Activated naive CD4-positive, alpha-beta T cell treated with anti-CD3 and anti-CD28 coated beads, Interleukin-2, amount 50 U/mL, for 24 hours (primary cell): ENCODE results near the gene YOD1.

ENCODE experiments used
- H3K27ac Mint-ChIP-seq: one replicate; pipeline ENCODE4 v1.8.0; 2021; ENCODE audit warnings: mild to moderate bottlenecking, mixed read lengths
- H3K27me3 Mint-ChIP-seq: one replicate; pipeline ENCODE4 v1.8.0; 2021; ENCODE audit warnings: mixed read lengths
- H3K36me3 Mint-ChIP-seq: one replicate; pipeline ENCODE4 v1.8.0; 2021; ENCODE audit warnings: mixed read lengths
- H3K4me1 Mint-ChIP-seq: one replicate; pipeline ENCODE4 v1.8.0; 2021; ENCODE audit warnings: mixed read lengths
- H3K4me3 Mint-ChIP-seq: one replicate; pipeline ENCODE4 v1.8.0; 2021; ENCODE audit warnings: mild to moderate bottlenecking, mixed read lengths
- H3K9me3 Mint-ChIP-seq: one replicate; pipeline ENCODE4 v1.8.0; 2021; ENCODE audit warnings: mixed read lengths

Gene YOD1

GRCh38 chr1:207015791-207016190, 35.2 kb downstream of the YOD1 start:
- no peaks in the 10 kb centered on the region for H3K9me3 Mint-ChIP-seq
- no peak overlapping the region for H3K27ac Mint-ChIP-seq
- peaks cover 6% of the 10 kb centered on the region for H3K27me3 Mint-ChIP-seq
- no peak overlapping the region for H3K4me3 Mint-ChIP-seq
- H3K4me1 Mint-ChIP-seq = no peaks in the 10 kb centered on the region
- H3K36me3 Mint-ChIP-seq = no peaks in the 10 kb centered on the region

DNA sequence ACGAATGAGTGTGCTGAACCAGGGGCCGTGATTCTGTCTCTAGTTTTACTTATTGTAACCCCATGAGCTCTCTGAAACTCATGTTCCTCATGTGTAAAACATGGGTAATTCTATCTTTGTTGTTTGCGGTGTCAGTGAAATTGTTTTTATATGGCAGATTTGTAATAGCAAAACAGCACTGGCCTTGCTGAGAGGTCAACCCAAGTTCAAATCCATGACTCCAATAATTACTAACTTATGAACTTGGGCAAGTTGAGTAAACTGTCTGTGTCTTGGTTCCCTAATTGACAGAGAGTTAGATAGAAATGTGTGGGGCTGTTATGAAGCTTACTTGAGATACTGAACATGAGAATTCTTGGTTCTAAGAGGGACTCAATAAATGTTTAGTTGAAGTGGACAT, 36.3 kb downstream of the YOD1 start:
- Mint-ChIP-seq H3K27me3 (peaks cover 6% of the 10 kb centered on the region), H3K9me3 (no peaks in the 10 kb centered on the region), H3K4me1 (no peaks in the 10 kb centered on the region), H3K36me3 (no peaks in the 10 kb centered on the region), H3K4me3 (no peak overlapping the region), H3K27ac (no peak overlapping the region)

- H3K27me3 Mint-ChIP-seq = peaks cover 6% of the 10 kb centered on the region
- no peak overlapping the region for H3K27ac Mint-ChIP-seq
- no peaks in the 10 kb centered on the region for H3K9me3 Mint-ChIP-seq
- H3K36me3 Mint-ChIP-seq = no peaks in the 10 kb centered on the region
- no peaks in the 10 kb centered on the region for H3K4me1 Mint-ChIP-seq
- H3K4me3 Mint-ChIP-seq = no peak overlapping the region
These were observed 37.5 kb downstream of the YOD1 start for GRCh38 chr1:207013321-207014085.

DNA sequence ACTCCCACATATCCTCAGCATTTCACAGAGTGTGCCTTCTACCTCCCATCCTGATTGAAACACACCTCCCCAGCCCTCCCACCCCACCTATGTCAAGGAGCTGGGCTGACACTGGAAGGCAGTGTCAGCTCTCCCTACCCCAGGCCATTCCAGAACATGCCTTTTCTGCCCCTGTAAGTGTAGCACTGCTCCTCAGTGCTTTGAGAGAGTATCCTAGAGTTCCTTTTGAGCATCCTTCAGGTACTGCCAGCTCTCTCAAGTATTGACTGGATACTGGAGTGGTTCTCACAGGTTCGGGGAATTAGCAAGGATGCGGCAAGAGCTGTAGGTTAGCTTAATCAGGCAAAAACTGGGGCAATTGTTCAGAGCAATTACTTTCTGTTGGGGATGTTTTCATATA, 40.3 kb downstream of the YOD1 start:
- Mint-ChIP-seq H3K9me3 (no peaks in the 10 kb centered on the region), H3K4me1 (no peaks in the 10 kb centered on the region), H3K4me3 (no peak overlapping the region), H3K27ac (no peak overlapping the region), H3K27me3 (peaks cover 8% of the 10 kb centered on the region), H3K36me3 (no peaks in the 10 kb centered on the region)

DNA sequence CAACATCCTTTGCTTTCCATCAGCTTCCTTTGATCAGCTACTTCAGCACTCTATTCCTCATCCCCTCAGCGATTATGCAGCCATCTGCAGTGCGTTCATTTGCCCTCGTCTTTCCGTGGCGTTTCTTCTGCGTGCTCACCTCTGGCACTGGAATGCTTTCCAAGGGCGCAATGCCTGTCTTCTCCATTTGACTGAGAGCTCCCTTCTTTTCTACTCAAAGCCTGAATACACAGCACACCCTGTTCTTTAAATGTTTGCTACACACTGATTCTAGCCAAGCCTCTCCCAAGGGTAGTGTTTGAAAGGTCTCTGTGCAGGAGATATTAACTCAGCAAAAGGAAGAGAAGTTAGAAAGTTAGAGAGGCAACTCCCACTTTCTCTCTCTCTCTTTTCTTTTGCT, 41.1 kb downstream of the YOD1 start:
- Mint-ChIP-seq H3K4me3 (no peak overlapping the region), H3K27ac (no peak overlapping the region), H3K36me3 (no peaks in the 10 kb centered on the region), H3K27me3 (peaks cover 8% of the 10 kb centered on the region), H3K4me1 (peaks cover 3% of the 10 kb centered on the region), H3K9me3 (no peaks in the 10 kb centered on the region)

DNA sequence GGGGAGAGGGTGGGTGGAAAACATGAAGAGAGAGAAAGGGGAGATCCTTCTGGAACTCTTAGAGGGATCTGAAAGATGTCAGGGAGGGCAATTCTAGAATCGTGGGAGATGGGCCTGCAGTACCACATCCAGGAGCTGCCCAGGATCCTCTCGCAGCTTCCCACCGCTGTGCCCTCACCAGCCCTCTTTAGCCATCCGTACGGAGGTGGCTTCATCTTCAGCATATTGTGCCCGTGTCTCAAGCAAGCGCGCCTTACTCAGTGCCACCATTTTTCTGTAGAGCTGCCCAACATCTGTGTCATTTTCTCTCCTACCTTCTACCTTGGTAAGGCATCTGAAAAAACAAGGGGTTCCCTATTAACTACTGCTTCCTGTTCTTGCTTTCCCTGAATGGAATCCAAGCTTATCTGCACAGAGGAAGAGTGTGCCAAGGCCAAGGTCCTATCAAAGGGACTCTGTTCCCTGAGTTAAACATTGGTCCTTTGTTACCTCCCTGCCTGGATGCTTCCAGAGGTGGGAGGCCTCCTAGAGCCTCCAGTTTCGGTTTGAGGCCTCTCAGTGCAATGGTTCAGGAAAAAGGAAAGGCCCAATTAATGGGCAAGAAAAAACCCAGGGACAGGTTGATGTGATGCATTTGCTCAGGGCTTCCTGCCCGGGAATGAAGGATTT, 41.7 kb downstream of the YOD1 start:
- peaks cover 7% of the 10 kb centered on the region for H3K27me3 Mint-ChIP-seq
- H3K4me1 Mint-ChIP-seq = peaks cover 5% of the 10 kb centered on the region
- no peaks in the 10 kb centered on the region for H3K36me3 Mint-ChIP-seq
- no peak overlapping the region for H3K4me3 Mint-ChIP-seq
- H3K9me3 Mint-ChIP-seq = no peaks in the 10 kb centered on the region
- no peak overlapping the region for H3K27ac Mint-ChIP-seq

- Mint-ChIP-seq H3K4me3 (no peak overlapping the region), H3K27ac (no peak overlapping the region), H3K36me3 (no peaks in the 10 kb centered on the region), H3K4me1 (peaks cover 5% of the 10 kb centered on the region), H3K9me3 (no peaks in the 10 kb centered on the region), H3K27me3 (peaks cover 2% of the 10 kb centered on the region)
These were observed 43.5 kb downstream of the YOD1 start for GRCh38 chr1:207007352-207008033.

DNA sequence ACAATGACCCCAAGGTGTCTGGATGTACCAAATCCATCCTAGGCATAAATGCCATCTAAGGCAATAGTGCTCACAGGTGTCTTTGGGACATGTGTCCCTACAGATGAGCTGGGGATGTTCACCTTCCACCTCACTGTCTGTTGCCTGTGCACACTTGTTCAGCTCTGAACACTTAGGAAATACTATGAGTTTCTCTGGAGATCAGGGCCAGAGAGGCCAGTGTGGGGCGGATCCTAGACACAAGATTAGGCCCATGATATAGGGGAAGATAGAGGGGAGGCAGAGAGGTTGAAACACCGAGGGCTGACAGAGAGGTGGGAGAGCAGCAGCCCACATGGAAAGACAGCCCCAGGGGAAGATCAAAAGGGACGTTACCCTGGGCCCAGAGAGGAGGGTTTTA, 44.1 kb downstream of the YOD1 start:
- H3K9me3 Mint-ChIP-seq = no peaks in the 10 kb centered on the region
- H3K27me3 Mint-ChIP-seq = peaks cover 2% of the 10 kb centered on the region
- H3K36me3 Mint-ChIP-seq = no peaks in the 10 kb centered on the region
- no peak overlapping the region for H3K4me3 Mint-ChIP-seq
- no peak overlapping the region for H3K27ac Mint-ChIP-seq
- H3K4me1 Mint-ChIP-seq = peaks cover 5% of the 10 kb centered on the region

- no peaks in the 10 kb centered on the region for H3K9me3 Mint-ChIP-seq
- H3K27me3 Mint-ChIP-seq = peaks cover 2% of the 10 kb centered on the region
- peaks cover 5% of the 10 kb centered on the region for H3K4me1 Mint-ChIP-seq
- H3K4me3 Mint-ChIP-seq = no peak overlapping the region
- H3K36me3 Mint-ChIP-seq = no peaks in the 10 kb centered on the region
- H3K27ac Mint-ChIP-seq = no peak overlapping the region
These were observed 44.9 kb downstream of the YOD1 start for GRCh38 chr1:207006083-207006482.

- Mint-ChIP-seq H3K36me3 (no peaks in the 10 kb centered on the region), H3K9me3 (no peaks in the 10 kb centered on the region), H3K4me3 (no peak overlapping the region), H3K27ac (no peak overlapping the region), H3K4me1 (peaks cover 5% of the 10 kb centered on the region), H3K27me3 (peaks cover 2% of the 10 kb centered on the region)
These were observed 45.8 kb downstream of the YOD1 start for GRCh38 chr1:207004931-207005830.

GRCh38 chr1:207003210-207003609, 47.8 kb downstream of the YOD1 start:
- H3K4me3 Mint-ChIP-seq = no peak overlapping the region
- H3K27ac Mint-ChIP-seq = no peak overlapping the region
- H3K27me3 Mint-ChIP-seq = peaks cover 2% of the 10 kb centered on the region
- peaks cover 5% of the 10 kb centered on the region for H3K4me1 Mint-ChIP-seq
- no peaks in the 10 kb centered on the region for H3K36me3 Mint-ChIP-seq
- no peaks in the 10 kb centered on the region for H3K9me3 Mint-ChIP-seq

DNA sequence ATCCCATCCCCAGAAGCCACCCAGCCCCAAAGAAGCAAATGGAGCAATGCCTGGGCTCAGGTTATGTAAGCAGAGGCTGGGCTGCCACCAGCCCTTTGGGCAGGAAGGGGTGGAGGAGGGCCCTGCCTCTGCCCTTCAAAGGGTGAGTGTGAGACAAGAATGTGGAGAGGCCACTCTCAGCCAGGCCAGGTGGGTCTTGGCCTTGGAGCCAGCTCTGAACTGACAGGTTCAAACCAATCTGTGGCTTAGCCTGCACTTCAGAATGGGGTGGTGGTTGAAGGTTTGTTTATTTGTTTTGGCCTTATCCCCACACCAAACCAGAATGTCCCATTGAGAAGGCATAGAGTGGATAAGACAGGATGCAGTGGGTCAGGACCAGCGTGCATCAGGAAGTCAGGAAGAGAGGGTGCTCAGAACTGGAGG, 48.3 kb downstream of the YOD1 start:
- peaks cover 5% of the 10 kb centered on the region for H3K4me1 Mint-ChIP-seq
- no peak overlapping the region for H3K27ac Mint-ChIP-seq
- H3K4me3 Mint-ChIP-seq = no peak overlapping the region
- H3K36me3 Mint-ChIP-seq = no peaks in the 10 kb centered on the region
- peaks cover 2% of the 10 kb centered on the region for H3K27me3 Mint-ChIP-seq
- no peaks in the 10 kb centered on the region for H3K9me3 Mint-ChIP-seq

GRCh38 chr1:207001492-207002245, 49.3 kb downstream of the YOD1 start:
- peaks cover 5% of the 10 kb centered on the region for H3K4me1 Mint-ChIP-seq
- no peaks in the 10 kb centered on the region for H3K9me3 Mint-ChIP-seq
- no peak overlapping the region for H3K27ac Mint-ChIP-seq
- H3K36me3 Mint-ChIP-seq = no peaks in the 10 kb centered on the region
- peaks cover 2% of the 10 kb centered on the region for H3K27me3 Mint-ChIP-seq
- no peak overlapping the region for H3K4me3 Mint-ChIP-seq

- Mint-ChIP-seq H3K27me3 (peaks cover 2% of the 10 kb centered on the region), H3K36me3 (no peaks in the 10 kb centered on the region), H3K4me3 (no peak overlapping the region), H3K9me3 (no peaks in the 10 kb centered on the region), H3K4me1 (peaks cover 5% of the 10 kb centered on the region), H3K27ac (no peak overlapping the region)
These were observed 50.2 kb downstream of the YOD1 start for GRCh38 chr1:207000651-207001291.
